OCI-LY1 (cell line): ENCODE data around the gene CDH8.

ENCODE experiments used
- CTCF ChIP-seq: fragments of 200-600 bp; sonication (generic), shearing (Covaris generic); IDR thresholded peaks from 2 replicates; pipeline ENCODE4 v1.5.1; 2017; ENCODE audit warnings: mild to moderate bottlenecking, antibody characterized with exemption, low read length, moderate library complexity, mixed read lengths
- EZH2 ChIP-seq: fragments of 200-600 bp; sonication (generic), shearing (Covaris generic); IDR thresholded peaks from 2 replicates; pipeline ENCODE4 v1.8.0; 2017; ENCODE audit warnings: borderline replicate concordance, mixed run types, mild to moderate bottlenecking, antibody characterized with exemption, low read length, moderate library complexity, mixed read lengths

DNA sequence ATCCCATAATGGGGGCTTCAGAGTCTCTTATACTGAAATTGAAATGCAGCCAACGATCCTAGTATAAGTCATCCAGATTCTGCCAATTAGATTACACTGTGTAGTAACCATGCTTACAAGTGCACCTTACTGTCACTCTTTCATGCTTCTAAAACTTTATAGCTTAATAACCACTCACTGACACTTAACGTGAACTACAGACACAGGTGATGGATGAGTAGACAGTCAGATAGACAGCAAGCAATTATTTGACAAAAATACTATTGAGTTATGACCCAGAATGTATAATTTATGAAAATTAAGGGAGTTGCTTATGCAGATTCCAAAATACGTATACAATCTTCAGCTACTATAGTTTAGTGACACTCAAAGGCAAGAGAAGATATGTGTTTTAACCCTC lies 6.3 kb downstream of the CDH8 start:
- no peak for TF ChIP-seq CTCF
- no peak for TF ChIP-seq EZH2
